ENCODE results near the gene BABAM2. TPM values are rescaled to one million over a fixed set of nuclear protein-coding genes. Genes with fewer than 3 reads are reported as not detected.

The BABAM2 gene
- total RNA-seq, 3 donors from 2014 or later (not counting 1 experiment from before 2014, with no cell fraction given), result 54.6 to 66.1 (median 59.5) TPM

- Histone ChIP-seq H3K27ac (ENCODE audit: low read length) (no peak overlapping the region), H3K36me3 (ENCODE audit: control insufficient read depth, insufficient read depth, low read length) (no peaks in the 10 kb centered on the region), H3K4me1 (ENCODE audit: control insufficient read depth, insufficient read depth, low read length) (no peaks in the 10 kb centered on the region), H3K9me3 (ENCODE audit: control insufficient read depth, insufficient read depth, low read length) (no peaks in the 10 kb centered on the region), H3K4me3 (ENCODE audit: low read length) (no peak overlapping the region), H3K27me3 (ENCODE audit: control insufficient read depth, insufficient read depth, low read length) (no peaks in the 10 kb centered on the region)
- TF ChIP-seq, protein P1, sequence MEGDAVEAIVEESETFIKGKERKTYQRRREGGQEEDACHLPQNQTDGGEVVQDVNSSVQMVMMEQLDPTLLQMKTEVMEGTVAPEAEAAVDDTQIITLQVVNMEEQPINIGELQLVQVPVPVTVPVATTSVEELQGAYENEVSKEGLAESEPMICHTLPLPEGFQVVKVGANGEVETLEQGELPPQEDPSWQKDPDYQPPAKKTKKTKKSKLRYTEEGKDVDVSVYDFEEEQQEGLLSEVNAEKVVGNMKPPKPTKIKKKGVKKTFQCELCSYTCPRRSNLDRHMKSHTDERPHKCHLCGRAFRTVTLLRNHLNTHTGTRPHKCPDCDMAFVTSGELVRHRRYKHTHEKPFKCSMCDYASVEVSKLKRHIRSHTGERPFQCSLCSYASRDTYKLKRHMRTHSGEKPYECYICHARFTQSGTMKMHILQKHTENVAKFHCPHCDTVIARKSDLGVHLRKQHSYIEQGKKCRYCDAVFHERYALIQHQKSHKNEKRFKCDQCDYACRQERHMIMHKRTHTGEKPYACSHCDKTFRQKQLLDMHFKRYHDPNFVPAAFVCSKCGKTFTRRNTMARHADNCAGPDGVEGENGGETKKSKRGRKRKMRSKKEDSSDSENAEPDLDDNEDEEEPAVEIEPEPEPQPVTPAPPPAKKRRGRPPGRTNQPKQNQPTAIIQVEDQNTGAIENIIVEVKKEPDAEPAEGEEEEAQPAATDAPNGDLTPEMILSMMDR (IDR thresholded peaks at IDR 0.05), result no peak
- H3K27me3 Mint-ChIP-seq (ENCODE audit: low read depth in 2 of 2), result no peaks in the 10 kb centered on the region
- no peaks in the 10 kb centered on the region for H3K9me3 Mint-ChIP-seq
- no peak overlapping the region for H3K27ac Mint-ChIP-seq
- ATAC-seq, result no peak
- no peak overlapping the region for H3K4me3 Mint-ChIP-seq
- peaks cover 6 to 15% of the 10 kb centered on the region in 2 donors for H3K4me1 Mint-ChIP-seq
- 96% methylated on average over 5 of the region's 6 CpGs for WGBS (ENCODE audit: insufficient coverage)
- H3K36me3 Mint-ChIP-seq, result no peaks in the 10 kb centered on the region
- no peak for DNase-seq
- intact Hi-C loops (cut with micrococcal nuclease), result no loop called here
Observed at GRCh38 chr2:28322981-28323396, 432.5 kb downstream of the BABAM2 start.

- Mint-ChIP-seq H3K36me3 (peaks cover 6% of the 10 kb centered on the region), H3K4me3 (no peak overlapping the region), H3K9me3 (no peaks in the 10 kb centered on the region), H3K27ac (no peak overlapping the region), H3K4me1 (peaks cover 11 to 15% of the 10 kb centered on the region in 2 donors), H3K27me3 (ENCODE audit: low read depth in 2 of 2) (no peaks in the 10 kb centered on the region)
- no peaks in the 10 kb centered on the region for H3K27me3 ChIP-seq (ENCODE audit: control insufficient read depth, insufficient read depth, low read length)
- no peaks in the 10 kb centered on the region for H3K36me3 ChIP-seq (ENCODE audit: control insufficient read depth, insufficient read depth, low read length)
- H3K9me3 ChIP-seq (ENCODE audit: control insufficient read depth, insufficient read depth, low read length), result no peaks in the 10 kb centered on the region
- no peak for ATAC-seq
- intact Hi-C loops (cut with micrococcal nuclease), result no loop called here
- TF ChIP-seq, protein P1 (IDR thresholded peaks at IDR 0.05), result no peak
- H3K4me1 ChIP-seq (ENCODE audit: control insufficient read depth, insufficient read depth, low read length), result no peaks in the 10 kb centered on the region
- DNase-seq, result no peak
- no peak overlapping the region for H3K27ac ChIP-seq (ENCODE audit: low read length)
- WGBS (ENCODE audit: insufficient coverage), result 53% methylated on average over 5 of the region's 5 CpGs
- no peak overlapping the region for H3K4me3 ChIP-seq (ENCODE audit: low read length)
Observed at GRCh38 chr2:28325173-28325566, 434.6 kb downstream of the BABAM2 start.

- H3K27me3 ChIP-seq (ENCODE audit: control insufficient read depth, insufficient read depth, low read length), result no peaks in the 10 kb centered on the region
- TF ChIP-seq, protein P1 (IDR thresholded peaks at IDR 0.05), result no peak
- no peak for ATAC-seq
- H3K4me3 ChIP-seq (ENCODE audit: low read length), result no peak overlapping the region
- no peaks in the 10 kb centered on the region for H3K36me3 ChIP-seq (ENCODE audit: control insufficient read depth, insufficient read depth, low read length)
- no peak for DNase-seq
- intact Hi-C loops (cut with micrococcal nuclease), result no loop called here
- Mint-ChIP-seq H3K36me3 (peaks cover 6% of the 10 kb centered on the region), H3K27ac (no peak overlapping the region), H3K9me3 (no peaks in the 10 kb centered on the region), H3K4me3 (no peak overlapping the region), H3K27me3 (ENCODE audit: low read depth in 2 of 2) (no peaks in the 10 kb centered on the region), H3K4me1 (peaks cover 11 to 15% of the 10 kb centered on the region in 2 donors)
- no peaks in the 10 kb centered on the region for H3K9me3 ChIP-seq (ENCODE audit: control insufficient read depth, insufficient read depth, low read length)
- 74% methylated on average over 10 of the region's 10 CpGs for WGBS (ENCODE audit: insufficient coverage)
- no peak overlapping the region for H3K27ac ChIP-seq (ENCODE audit: low read length)
- no peaks in the 10 kb centered on the region for H3K4me1 ChIP-seq (ENCODE audit: control insufficient read depth, insufficient read depth, low read length)
Observed at GRCh38 chr2:28325567-28326468, 435.3 kb downstream of the BABAM2 start.
